ENCODE results near the gene BNIP2.

DNA sequence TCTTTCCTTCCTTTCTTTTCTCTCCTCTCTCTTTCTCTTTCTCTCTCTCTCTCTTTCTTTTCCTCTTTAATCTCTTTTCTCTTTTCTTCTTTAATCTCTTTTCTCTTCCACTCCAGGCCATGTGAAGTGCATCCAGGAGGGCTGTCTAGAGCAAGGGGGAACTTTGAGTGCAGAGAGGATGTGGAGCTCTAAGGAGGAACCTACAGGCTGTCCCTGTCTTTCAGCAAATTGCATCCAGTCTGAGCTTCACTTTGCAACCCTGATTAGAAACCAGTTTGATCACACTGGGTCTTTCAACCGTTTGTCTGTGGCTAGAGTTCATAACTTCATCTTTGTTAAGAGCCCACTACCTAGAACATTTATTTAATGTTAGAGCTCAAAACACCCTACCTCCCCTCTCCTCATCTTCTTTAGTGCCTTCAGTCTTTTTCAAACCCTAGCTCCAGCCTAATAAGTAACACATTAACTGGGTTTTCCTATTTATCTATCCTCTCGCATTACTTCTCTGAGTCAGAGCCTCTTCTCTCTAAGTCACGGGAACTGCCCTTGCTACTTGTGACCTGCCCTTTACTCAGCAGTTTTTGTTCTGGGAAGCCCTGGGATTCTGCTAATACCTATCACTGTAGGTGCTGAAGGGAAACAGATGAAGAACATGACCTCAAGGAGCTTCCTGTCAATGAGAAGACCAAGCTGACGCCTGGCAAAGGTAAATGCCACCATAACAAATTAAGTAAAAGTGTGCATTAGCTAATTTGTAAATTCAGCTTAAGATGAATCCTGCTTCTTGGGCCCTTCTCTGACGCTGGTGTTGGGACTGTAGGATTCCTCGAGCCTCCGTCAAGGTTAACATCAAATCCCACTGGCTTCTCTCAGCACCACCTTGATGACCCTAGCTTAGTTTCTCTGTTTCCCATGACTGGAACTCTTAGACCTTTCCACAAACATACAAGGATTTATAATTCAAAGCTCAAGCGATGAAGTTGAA is 77.6 kb downstream of the BNIP2 start, which contains the start of gene GCNT3:
- TF ChIP-seq, protein P1, sequence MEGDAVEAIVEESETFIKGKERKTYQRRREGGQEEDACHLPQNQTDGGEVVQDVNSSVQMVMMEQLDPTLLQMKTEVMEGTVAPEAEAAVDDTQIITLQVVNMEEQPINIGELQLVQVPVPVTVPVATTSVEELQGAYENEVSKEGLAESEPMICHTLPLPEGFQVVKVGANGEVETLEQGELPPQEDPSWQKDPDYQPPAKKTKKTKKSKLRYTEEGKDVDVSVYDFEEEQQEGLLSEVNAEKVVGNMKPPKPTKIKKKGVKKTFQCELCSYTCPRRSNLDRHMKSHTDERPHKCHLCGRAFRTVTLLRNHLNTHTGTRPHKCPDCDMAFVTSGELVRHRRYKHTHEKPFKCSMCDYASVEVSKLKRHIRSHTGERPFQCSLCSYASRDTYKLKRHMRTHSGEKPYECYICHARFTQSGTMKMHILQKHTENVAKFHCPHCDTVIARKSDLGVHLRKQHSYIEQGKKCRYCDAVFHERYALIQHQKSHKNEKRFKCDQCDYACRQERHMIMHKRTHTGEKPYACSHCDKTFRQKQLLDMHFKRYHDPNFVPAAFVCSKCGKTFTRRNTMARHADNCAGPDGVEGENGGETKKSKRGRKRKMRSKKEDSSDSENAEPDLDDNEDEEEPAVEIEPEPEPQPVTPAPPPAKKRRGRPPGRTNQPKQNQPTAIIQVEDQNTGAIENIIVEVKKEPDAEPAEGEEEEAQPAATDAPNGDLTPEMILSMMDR (IDR thresholded peaks at IDR 0.05): no peak
- TF ChIP-seq POLR2A (IDR thresholded peaks at IDR 0.05) (no peak), POLR2AphosphoS5 (IDR thresholded peaks at IDR 0.05) (no peak)

Measured in prostate gland (tissue), 2 donors.